PC-3 (cell line): Measurements from ENCODE around the gene PCYT2. TPM values are rescaled to one million over a fixed set of nuclear protein-coding genes. Genes with fewer than 3 reads are reported as not detected.

Source experiments
- ATAC-seq: fragments of 200-7000 bp; cut with Tn5 transposase; 2 replicates; pipeline ENCODE4 v1.9.1; 2020; ENCODE audit warnings: mild to moderate bottlenecking, moderate library complexity
- BruUV-seq: library from RNA; stranded (reverse); fragments of 400-500 nt; replicated peaks from 2 replicates; lab custom pipeline; 2021; lab: Mats Ljungman, UMichigan
- CTCF ChIA-PET: fragments of 300-600 bp; sonication (Branson Sonifier 250); formaldehyde crosslinking; loops from one replicate; lab custom pipeline; 2022; ENCODE audit warnings: antibody characterized with exemption; lab: Charles Lee
- POLR2A ChIA-PET: fragments of 300-600 bp; sonication (Branson Sonifier 250); formaldehyde crosslinking; loops from one replicate; lab custom pipeline; 2022; ENCODE audit warnings: antibody characterized with exemption; ENCODE audit not compliant: unreplicated experiment; lab: Charles Lee
- DNase-seq: peaks from one replicate; pipeline ENCODE4 v3.0.0-alpha.2; 2015
- H2AFZ ChIP-seq: fragments of 300-600 bp; sonication (generic); 2 replicates; pipeline ENCODE4 v1.6.0; 2016; ENCODE audit warnings: antibody characterized with exemption, low read length
- H3F3A ChIP-seq: fragments of 300-600 bp; sonication (generic); one replicate; pipeline ENCODE4 v1.6.0; 2017; ENCODE audit warnings: antibody characterized with exemption, low read length, control low read depth, mild to moderate bottlenecking; ENCODE audit not compliant: unreplicated experiment
- H3K27ac ChIP-seq: fragments of 300-600 bp; sonication (generic); 2 replicates; pipeline ENCODE4 v1.5.1; 2016; ENCODE audit warnings: mild to moderate bottlenecking, low read length
- H3K27me3 ChIP-seq: fragments of 300-600 bp; sonication (generic); 2 replicates; pipeline ENCODE4 v1.6.1; 2016; ENCODE audit warnings: low read length, mixed read lengths
- H3K36me3 ChIP-seq: fragments of 300-600 bp; sonication (generic); 2 replicates; pipeline ENCODE4 v1.6.1; 2016; ENCODE audit warnings: low read depth, mixed run types, low read length, mixed read lengths
- H3K4me1 ChIP-seq: fragments of 300-600 bp; sonication (generic); 2 replicates; pipeline ENCODE4 v1.5.1; 2016; ENCODE audit warnings: low read length; ENCODE audit not compliant: insufficient read depth
- H3K4me2 ChIP-seq: fragments of 300-600 bp; sonication (generic); 2 replicates; pipeline ENCODE4 v1.6.0; 2016; ENCODE audit warnings: low read length
- H3K4me3 ChIP-seq: fragments of 300-600 bp; sonication (generic); 2 replicates; pipeline ENCODE4 v1.5.1; 2016; ENCODE audit warnings: mild to moderate bottlenecking, low read length, mixed read lengths
- H3K79me2 ChIP-seq: fragments of 300-600 bp; sonication (generic); 2 replicates; pipeline ENCODE4 v1.6.1; 2017; ENCODE audit warnings: low read length, mixed read lengths
- H3K9ac ChIP-seq: fragments of 300-600 bp; sonication (generic); 2 replicates; pipeline ENCODE4 v1.6.0; 2016; ENCODE audit warnings: mild to moderate bottlenecking, low read length
- H3K9me2 ChIP-seq: fragments of 300-600 bp; sonication (generic); replicated peaks from 2 replicates; pipeline ENCODE4 v1.6.1; 2016; ENCODE audit warnings: mixed run types, low read length, mixed read lengths
- H3K9me3 ChIP-seq: fragments of 300-600 bp; sonication (generic); 2 replicates; pipeline ENCODE4 v1.6.1; 2016; ENCODE audit warnings: low read length, mixed read lengths
- H4K20me1 ChIP-seq: fragments of 300-600 bp; sonication (generic); 2 replicates; pipeline ENCODE4 v1.6.1; 2016; ENCODE audit warnings: low read length, mixed read lengths
- CTCF ChIP-seq: fragments of 300-600 bp; sonication (generic); conservative IDR thresholded peaks from 2 replicates; pipeline ENCODE4 v1.5.1; 2017; ENCODE audit warnings: antibody characterized with exemption, low read depth, mild to moderate bottlenecking, low read length
- EZH2 ChIP-seq: fragments of 300-600 bp; sonication (generic); IDR thresholded peaks from one replicate; pipeline ENCODE4 v1.6.1; 2017; ENCODE audit warnings: antibody characterized with exemption, mild to moderate bottlenecking, low read length; ENCODE audit not compliant: unreplicated experiment
- EZH2phosphoT487 ChIP-seq: fragments of 300-600 bp; sonication (generic); IDR thresholded peaks from 2 replicates; pipeline ENCODE4 v1.6.1; 2018; ENCODE audit warnings: mild to moderate bottlenecking, antibody characterized with exemption, low read length, borderline replicate concordance
- intact Hi-C: fragments of 100-400 bp; cut with micrococcal nuclease; formaldehyde crosslinking; loops from 2 replicates; pipeline ENCODE4 v1.9.0; 2023
- total RNA-seq: library from RNA; depleted of rRNA; stranded (reverse); fragments of >200 nt; gene quantifications from 2 replicates; pipeline ENCODE4 v1.2.3, GENCODE V29; 2014

The PCYT2 gene
- total RNA-seq, 1 experiment from 2014 or later, result 33.3 TPM

DNA sequence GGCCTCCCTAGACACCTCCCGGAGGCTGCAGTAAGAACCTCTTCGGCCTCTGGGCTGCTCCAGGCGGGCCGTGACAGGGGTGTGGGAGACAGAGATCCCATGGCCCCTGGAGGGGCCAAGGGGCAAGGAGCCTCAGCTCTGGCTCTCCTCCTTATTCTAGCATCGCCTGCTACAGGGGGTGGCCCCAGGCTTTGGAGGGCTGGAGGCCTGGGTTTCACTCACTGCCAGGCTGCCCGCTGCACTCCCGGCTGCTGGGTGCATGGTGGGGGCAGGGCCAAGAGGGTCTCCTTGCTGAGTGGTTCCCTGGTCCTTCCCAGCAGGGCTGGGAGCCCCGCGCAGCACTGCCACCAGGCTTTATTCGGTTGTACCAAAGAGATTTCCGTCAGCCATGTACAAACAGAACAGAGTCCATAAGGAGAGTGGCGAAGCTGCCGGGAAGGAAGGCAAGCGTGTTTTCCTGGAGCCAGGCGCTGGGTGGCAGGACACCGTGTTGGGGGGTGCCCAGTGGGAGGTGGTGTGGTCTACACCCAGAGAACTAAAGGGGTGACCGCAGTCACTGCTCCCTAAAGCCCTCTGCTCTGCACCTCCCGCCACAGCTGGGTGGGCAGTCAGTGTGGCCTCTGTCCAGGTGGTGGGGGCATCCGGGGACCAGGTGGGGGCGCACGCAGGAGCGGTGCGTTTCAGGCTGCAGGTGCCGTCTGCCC, 7.2 kb downstream of the PCYT2 start:
- Histone ChIP-seq H3K9me2 (no peaks in the 10 kb centered on the region), H3K9me3 (no peaks in the 10 kb centered on the region), H3K27me3 (no peaks in the 10 kb centered on the region), H3F3A (peaks cover 4% of the 10 kb centered on the region), H3K27ac (no peak overlapping the region), H3K4me2 (no peak overlapping the region), H4K20me1 (no peaks in the 10 kb centered on the region), H3K9ac (no peak overlapping the region), H3K79me2 (peaks cover 11% of the 10 kb centered on the region; the same call in 1 of the 2 replicates), H2AFZ (no peak overlapping the region), H3K4me1 (peaks cover 10% of the 10 kb centered on the region), H3K36me3 (peaks cover 6% of the 10 kb centered on the region; the same call in 1 of the 2 replicates), H3K4me3 (no peak overlapping the region)
- intact Hi-C loops, result no loop called here
- ChIA-PET CTCF (no interaction called here), POLR2A (no interaction called here)
- ATAC-seq, result no peak
- BruUV-seq, result TSS peak; percentile 11
- DNase-seq, result no peak
- TF ChIP-seq EZH2phosphoT487, result no peak

- Histone ChIP-seq H3K9me3 (no peaks in the 10 kb centered on the region), H3K9me2 (no peaks in the 10 kb centered on the region), H4K20me1 (no peaks in the 10 kb centered on the region), H3K36me3 (peaks cover 6% of the 10 kb centered on the region; the same call in 1 of the 2 replicates), H3K27me3 (no peaks in the 10 kb centered on the region), H2AFZ (no peak overlapping the region), H3F3A (peaks cover 7% of the 10 kb centered on the region), H3K27ac (no peak overlapping the region), H3K9ac (no peak overlapping the region), H3K4me2 (no peak overlapping the region), H3K79me2 (peaks cover 12% of the 10 kb centered on the region; the same call in 1 of the 2 replicates), H3K4me3 (no peak overlapping the region), H3K4me1 (peaks cover 15% of the 10 kb centered on the region)
- no peak for ATAC-seq
- BruUV-seq, result no TSS peak
- intact Hi-C loops, result no loop called here
- ChIA-PET POLR2A (no interaction called here), CTCF (no interaction called here)
- no peak for DNase-seq
- TF ChIP-seq EZH2phosphoT487, result no peak
- no peak for TF ChIP-seq EZH2
- no peak for TF ChIP-seq CTCF
These were observed 7.8 kb downstream of the PCYT2 start for GRCh38 chr17:81903415-81903831.

GRCh38 chr17:81902653-81903414, 8.4 kb downstream of the PCYT2 start:
- H3K27ac ChIP-seq, result no peak overlapping the region
- no peak for DNase-seq
- H3K9me3 ChIP-seq, result no peaks in the 10 kb centered on the region
- ChIA-PET CTCF (no interaction called here), POLR2A (no interaction called here)
- intact Hi-C loops, result no loop called here
- H3K9me2 ChIP-seq, result no peaks in the 10 kb centered on the region
- H3K27me3 ChIP-seq, result no peaks in the 10 kb centered on the region
- H3K4me3 ChIP-seq, result no peak overlapping the region
- H3K4me2 ChIP-seq, result no peak overlapping the region
- no TSS peak for BruUV-seq
- peaks cover 20% of the 10 kb centered on the region for H3K4me1 ChIP-seq
- H4K20me1 ChIP-seq, result no peaks in the 10 kb centered on the region
- no peak for TF ChIP-seq EZH2phosphoT487
- no peak for TF ChIP-seq EZH2
- no peak for TF ChIP-seq CTCF
- no peak overlapping the region for H3K9ac ChIP-seq
- H3F3A ChIP-seq, result peaks cover 11% of the 10 kb centered on the region
- ATAC-seq, result no peak
- peaks cover 6% of the 10 kb centered on the region; the same call in 1 of the 2 replicates for H3K36me3 ChIP-seq
- H3K79me2 ChIP-seq, result peaks cover 12% of the 10 kb centered on the region; the same call in 1 of the 2 replicates
- no peak overlapping the region for H2AFZ ChIP-seq
